Left ventricle myocardium inferior (tissue), 1 donor: ENCODE data around the gene PSMB7. TPM values are rescaled to one million over a fixed set of nuclear protein-coding genes. Genes with fewer than 3 reads are reported as not detected.

Experiments
- DNase-seq: peaks from one replicate; pipeline ENCODE4 v3.0.0-alpha.2; 2020
- H3K27ac ChIP-seq: fragments of 200-600 bp; replicated peaks from 2 replicates; pipeline ENCODE4 v1.8.0; 2021
- H3K27me3 ChIP-seq: fragments of 200-600 bp; 2 replicates; pipeline ENCODE4 v1.8.0; 2021; ENCODE audit warnings: low read depth
- H3K36me3 ChIP-seq: fragments of 200-600 bp; 2 replicates; pipeline ENCODE4 v1.8.0; 2021
- H3K4me1 ChIP-seq: fragments of 200-600 bp; 2 replicates; pipeline ENCODE4 v1.8.0; 2021
- H3K4me3 ChIP-seq: fragments of 200-600 bp; 2 replicates; pipeline ENCODE4 v1.8.0; 2021; ENCODE audit warnings: mild to moderate bottlenecking, moderate library complexity
- H3K9me3 ChIP-seq: fragments of 200-600 bp; replicated peaks from 2 replicates; pipeline ENCODE4 v1.8.0; 2021
- intact Hi-C: fragments of 100-400 bp; cut with micrococcal nuclease; formaldehyde crosslinking; loops from one replicate; pipeline ENCODE4 v1.11.0; 2022
- total RNA-seq: library from RNA; stranded (reverse); fragmentation: NEBNext Ultra II Directional; extraction: Animal tissue kit (Norgen Biotek cat#: 25700); gene quantifications from one replicate; pipeline ENCODE4 v1.2.1, GENCODE V29; 2021
- TF ChIP-seq, protein P1 (sequence below): fragments of 200-600 bp; IDR thresholded peaks from 2 replicates; pipeline ENCODE4 v1.8.0; 2021; ENCODE audit warnings: antibody characterized with exemption, mild to moderate bottlenecking, borderline replicate concordance
- donor health status: DM: no; HTN: yes; CAD: no; lungs with severe emphysema.

The PSMB7 gene
- total RNA-seq, 1 donor from 2014 or later: 159 TPM

DNA sequence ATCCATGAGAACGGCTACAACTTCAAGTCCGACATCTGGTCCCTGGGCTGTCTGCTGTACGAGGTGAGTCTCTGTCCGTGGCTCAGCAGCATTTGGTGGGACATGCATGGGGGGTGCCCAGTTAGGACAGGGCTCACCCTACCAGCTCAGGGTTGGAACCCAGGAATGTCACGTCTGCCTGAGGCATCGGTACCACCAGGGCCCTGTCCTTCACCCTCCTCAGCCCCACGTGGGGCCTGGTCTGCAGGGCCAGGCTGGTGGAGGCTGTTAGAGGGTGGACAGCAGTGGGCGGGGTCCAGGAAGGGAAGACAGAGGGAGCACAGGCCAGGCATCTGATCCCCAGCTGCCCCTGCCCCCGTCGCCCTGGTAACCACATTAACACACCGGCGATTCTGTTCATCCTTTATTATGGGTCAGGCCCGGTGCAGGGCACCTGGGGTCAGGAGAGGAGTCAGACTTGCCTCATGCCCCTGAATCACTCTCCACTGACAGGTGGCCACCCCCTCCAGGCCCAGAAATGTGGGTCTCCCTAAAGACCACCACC lies 75.6 kb downstream of the PSMB7 start:
- H3K27ac ChIP-seq: no peak overlapping the region
- intact Hi-C loops: no loop called here
- H3K27me3 ChIP-seq: no peaks in the 10 kb centered on the region
- H3K9me3 ChIP-seq: peaks cover 13% of the 10 kb centered on the region
- no peak overlapping the region for H3K4me3 ChIP-seq
- DNase-seq: no peak
- peaks cover 21% of the 10 kb centered on the region for H3K36me3 ChIP-seq
- H3K4me1 ChIP-seq: peaks cover 15% of the 10 kb centered on the region
- TF ChIP-seq, protein P1, sequence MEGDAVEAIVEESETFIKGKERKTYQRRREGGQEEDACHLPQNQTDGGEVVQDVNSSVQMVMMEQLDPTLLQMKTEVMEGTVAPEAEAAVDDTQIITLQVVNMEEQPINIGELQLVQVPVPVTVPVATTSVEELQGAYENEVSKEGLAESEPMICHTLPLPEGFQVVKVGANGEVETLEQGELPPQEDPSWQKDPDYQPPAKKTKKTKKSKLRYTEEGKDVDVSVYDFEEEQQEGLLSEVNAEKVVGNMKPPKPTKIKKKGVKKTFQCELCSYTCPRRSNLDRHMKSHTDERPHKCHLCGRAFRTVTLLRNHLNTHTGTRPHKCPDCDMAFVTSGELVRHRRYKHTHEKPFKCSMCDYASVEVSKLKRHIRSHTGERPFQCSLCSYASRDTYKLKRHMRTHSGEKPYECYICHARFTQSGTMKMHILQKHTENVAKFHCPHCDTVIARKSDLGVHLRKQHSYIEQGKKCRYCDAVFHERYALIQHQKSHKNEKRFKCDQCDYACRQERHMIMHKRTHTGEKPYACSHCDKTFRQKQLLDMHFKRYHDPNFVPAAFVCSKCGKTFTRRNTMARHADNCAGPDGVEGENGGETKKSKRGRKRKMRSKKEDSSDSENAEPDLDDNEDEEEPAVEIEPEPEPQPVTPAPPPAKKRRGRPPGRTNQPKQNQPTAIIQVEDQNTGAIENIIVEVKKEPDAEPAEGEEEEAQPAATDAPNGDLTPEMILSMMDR: no peak

DNA sequence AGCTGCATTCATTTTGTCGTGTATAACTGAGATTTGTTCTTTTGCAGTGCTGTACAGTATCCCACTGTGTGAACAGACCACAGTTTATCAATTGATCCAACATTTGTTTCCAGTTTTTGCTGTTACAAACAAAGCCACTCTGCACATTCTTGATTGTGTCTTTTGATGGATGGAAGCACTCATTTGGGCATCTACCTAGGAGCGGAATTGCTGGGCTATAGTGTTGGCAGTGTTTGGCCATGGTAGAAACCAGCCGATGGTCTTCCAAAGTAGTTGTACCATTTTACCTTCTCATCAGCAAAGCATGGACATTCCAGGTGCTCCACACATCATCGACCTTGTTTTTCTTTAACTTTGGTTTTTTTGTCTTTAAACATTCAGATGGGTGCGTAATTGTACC lies 77.7 kb downstream of the PSMB7 start:
- Histone ChIP-seq H3K36me3 (peaks cover 20% of the 10 kb centered on the region), H3K4me3 (no peak overlapping the region), H3K4me1 (peaks cover 6% of the 10 kb centered on the region), H3K27ac (no peak overlapping the region), H3K27me3 (no peaks in the 10 kb centered on the region), H3K9me3 (peaks cover 13% of the 10 kb centered on the region)
- intact Hi-C loops: no loop called here
- DNase-seq: no peak
- TF ChIP-seq, protein P1: no peak

DNA sequence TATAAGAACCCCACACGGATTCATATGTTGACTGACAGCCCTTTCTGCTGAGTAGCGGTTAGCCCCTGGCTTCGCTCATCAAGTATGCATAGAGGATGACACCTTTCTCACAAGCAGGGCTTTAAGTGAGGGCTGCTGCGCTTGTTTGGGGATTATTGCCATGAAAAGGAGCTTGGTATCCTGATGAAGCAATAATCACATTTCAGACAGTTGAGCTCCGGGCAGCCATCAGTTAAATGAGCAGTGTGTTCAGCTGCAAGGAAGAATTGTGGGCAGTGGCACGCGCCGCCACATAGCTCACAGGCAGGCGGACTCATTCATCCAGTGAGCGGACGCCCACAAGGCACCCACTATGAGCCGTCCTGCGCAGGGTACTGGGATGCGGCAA lies 79.9 kb downstream of the PSMB7 start:
- Histone ChIP-seq H3K36me3 (peaks cover 20% of the 10 kb centered on the region), H3K27me3 (no peaks in the 10 kb centered on the region), H3K9me3 (peaks cover 13% of the 10 kb centered on the region), H3K4me1 (no peaks in the 10 kb centered on the region), H3K4me3 (no peak overlapping the region), H3K27ac (no peak overlapping the region)
- intact Hi-C loops: no loop called here
- TF ChIP-seq, protein P1: no peak
- no peak for DNase-seq

DNA sequence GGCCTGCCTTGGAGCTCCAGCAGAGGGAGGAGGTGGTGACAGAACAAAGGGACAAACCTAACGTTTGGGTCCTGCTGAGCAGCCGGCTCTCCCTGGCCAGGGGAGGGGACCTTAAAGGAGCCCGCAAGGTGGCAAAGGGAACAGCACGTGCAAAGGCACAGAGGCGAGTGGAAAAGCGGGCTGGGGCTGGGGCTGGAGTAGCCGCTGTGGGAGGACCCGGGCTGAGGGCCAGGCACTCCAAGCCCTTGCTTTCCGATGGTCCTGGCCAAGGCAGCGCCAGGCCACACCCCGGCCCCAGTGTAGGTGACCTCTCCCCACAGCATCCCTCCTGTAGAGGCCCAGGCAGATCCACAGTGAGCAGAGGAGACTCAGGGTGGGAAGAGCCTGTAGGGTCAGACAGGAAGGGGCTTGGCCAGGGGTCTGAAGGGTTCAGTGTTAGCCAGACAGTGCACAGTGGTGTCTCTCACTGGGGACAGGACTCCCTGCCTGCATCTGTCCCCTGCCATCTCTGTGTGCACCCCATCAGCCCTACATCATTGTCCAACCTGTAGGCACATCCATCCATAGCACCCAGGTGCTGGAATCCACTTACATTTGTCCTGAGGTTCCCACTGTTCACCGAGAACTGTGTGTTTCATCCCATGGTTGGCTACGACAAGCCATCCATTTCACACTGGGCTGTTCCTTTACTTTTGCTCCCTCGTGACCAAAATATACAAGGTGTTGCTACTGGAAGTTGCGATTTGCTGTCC lies 80.5 kb downstream of the PSMB7 start:
- H3K9me3 ChIP-seq: peaks cover 13% of the 10 kb centered on the region
- no peak for DNase-seq
- no peak overlapping the region for H3K27ac ChIP-seq
- peaks cover 21% of the 10 kb centered on the region for H3K36me3 ChIP-seq
- TF ChIP-seq, protein P1: no peak
- intact Hi-C loops: no loop called here
- H3K4me1 ChIP-seq: no peaks in the 10 kb centered on the region
- no peaks in the 10 kb centered on the region for H3K27me3 ChIP-seq
- no peak overlapping the region for H3K4me3 ChIP-seq

DNA sequence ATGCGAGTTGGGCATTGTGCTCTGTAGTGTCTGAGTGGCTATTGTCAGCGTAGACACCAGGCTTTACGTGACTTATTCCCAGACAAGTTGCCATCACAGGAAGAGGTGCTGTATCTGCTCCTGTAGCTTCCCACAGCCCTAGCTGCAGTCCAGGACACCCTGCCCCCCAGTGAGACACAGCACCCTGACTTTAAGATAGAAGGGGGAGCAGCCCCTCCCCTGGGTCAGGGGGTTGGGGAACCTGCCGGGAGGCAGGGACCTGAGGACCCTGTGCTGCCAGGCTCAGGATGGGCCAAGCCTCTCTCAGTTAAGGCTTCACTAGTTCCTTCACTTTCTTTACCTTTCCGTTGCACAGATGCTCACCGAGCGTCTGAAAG lies 82.1 kb downstream of the PSMB7 start:
- DNase-seq: no peak
- intact Hi-C loops: no loop called here

More for the DNA sequence above, 82.1 kb downstream of the PSMB7 start:
- TF ChIP-seq, protein P1: no peak
- Histone ChIP-seq H3K4me3 (no peak overlapping the region), H3K9me3 (peaks cover 13% of the 10 kb centered on the region), H3K27ac (no peak overlapping the region), H3K27me3 (no peaks in the 10 kb centered on the region), H3K36me3 (peaks cover 30% of the 10 kb centered on the region), H3K4me1 (no peaks in the 10 kb centered on the region)
